Activated CD4-positive, alpha-beta T cell treated with anti-CD3 and anti-CD28 coated beads for 24 hours (primary cell): Measurements from ENCODE around the gene PUS1.

Experiments used
- DNase-seq, 2 donors: peaks; one replicate each; pipeline ENCODE4 v3.0.0-alpha.2; 2020; ENCODE audit warnings: low read depth in 2 of 2

The PUS1 gene

DNA sequence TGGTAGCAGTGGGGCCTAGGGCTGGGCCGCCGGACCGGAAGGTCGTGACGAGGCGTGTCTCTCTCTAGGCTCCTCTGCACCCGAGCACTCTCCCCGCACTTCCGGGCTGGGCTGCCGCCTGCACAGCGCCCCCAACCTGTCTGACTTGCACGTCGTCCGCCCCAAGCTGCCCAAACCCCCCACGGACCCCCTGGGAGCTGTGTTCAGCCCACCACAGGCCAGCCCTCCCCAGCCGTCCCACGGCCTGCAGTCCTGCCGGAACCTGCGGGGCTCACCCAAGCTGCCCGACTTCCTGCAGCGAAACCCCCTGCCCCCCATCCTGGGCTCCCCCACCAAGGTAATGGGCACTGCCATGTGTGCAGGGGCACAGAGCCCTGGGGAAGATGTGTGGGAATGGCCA is 13.3 kb upstream of the PUS1 start:
- DNase-seq, result no peak

DNA sequence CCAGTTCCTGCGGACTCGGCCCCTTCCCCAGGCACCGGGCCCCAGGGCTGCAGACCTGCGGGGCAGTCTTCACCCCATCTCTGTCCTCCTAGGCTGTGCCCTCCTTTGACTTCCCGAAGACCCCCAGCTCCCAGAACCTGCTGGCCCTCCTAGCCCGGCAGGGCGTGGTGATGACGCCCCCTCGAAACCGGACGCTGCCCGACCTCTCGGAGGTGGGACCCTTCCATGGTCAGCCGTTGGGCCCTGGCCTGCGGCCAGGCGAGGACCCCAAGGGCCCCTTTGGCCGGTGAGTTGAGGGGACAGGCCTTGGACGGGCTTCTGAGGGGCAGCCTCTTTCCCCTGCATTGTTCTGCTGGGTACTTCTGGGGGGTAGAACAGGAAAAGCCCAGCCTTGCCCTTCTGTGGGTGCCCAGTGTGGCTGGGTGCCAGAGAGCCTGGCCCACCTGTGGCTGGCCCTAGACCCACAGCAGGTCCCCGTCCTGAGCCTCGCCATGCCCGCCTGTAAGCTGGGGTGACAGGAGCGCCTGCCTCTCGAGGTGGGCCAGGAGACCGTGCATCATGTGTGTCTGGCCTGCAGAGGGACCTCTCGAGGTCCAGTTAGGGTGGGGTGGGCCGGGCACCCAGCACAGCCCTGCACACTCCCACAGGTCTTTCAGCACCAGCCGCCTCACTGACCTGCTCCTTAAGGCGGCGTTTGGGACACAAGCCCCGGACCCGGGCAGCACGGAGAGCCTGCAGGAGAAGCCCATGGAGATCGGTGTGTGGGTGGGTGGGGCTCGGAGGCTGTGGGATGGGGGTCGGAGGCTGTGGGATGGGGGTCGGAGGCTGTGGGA is 12.6 kb upstream of the PUS1 start:
- no peak for DNase-seq

DNA sequence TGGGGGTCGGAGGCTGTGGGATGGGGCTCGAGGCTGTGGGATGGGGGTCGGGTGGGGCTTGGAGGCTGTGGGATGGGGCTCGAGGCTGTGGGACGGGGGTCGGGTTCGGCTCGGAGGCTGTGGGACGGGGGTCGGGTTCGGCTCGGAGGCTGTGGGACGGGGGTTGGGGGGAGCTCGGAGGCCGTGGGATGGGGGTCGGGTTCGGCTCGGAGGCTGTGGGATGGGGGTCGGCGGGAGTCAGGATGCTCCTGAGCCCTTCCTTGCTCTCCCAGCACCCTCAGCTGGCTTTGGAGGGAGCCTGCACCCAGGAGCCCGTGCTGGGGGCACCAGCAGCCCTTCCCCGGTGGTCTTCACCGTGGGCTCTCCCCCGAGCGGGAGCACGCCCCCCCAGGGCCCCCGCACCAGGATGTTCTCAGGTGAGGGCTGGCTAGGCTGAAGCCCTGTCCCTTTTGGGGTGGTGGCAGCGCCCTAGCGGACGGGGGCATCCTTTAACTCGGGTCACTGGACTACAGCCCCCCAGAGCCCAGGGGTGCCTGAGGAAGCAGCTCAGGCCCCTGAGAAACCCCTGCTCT is 11.9 kb upstream of the PUS1 start:
- no peak for DNase-seq

DNA sequence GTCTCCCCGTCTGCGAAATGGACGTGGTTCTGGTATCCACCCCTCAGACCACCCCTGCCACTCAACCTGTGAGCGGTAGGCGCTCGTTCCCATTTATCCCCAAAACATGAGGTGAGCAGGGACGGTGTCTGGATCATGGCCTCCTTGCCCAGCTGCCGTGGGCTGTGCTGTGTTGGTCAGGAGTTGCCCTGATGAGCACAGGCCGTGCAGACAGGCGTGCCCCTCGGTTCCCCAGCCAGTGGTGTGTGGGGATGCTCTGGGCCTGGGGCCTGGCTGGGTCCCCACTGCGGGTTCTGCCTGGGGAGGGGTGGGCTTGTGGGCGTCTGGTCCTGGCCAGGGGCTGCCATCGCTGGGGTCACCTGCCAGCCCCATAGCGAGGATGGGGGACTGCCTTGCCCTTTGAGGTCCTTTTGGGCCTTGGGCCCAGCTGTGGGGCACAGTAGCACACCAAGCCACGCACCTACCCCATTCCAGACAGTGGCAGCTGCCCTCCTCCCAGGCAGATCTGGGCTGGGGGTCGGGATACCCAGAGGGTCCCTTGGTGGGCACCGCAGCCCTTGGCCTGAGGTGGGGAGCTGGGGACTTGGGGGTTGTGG is 11.3 kb upstream of the PUS1 start:
- no peak for DNase-seq

DNA sequence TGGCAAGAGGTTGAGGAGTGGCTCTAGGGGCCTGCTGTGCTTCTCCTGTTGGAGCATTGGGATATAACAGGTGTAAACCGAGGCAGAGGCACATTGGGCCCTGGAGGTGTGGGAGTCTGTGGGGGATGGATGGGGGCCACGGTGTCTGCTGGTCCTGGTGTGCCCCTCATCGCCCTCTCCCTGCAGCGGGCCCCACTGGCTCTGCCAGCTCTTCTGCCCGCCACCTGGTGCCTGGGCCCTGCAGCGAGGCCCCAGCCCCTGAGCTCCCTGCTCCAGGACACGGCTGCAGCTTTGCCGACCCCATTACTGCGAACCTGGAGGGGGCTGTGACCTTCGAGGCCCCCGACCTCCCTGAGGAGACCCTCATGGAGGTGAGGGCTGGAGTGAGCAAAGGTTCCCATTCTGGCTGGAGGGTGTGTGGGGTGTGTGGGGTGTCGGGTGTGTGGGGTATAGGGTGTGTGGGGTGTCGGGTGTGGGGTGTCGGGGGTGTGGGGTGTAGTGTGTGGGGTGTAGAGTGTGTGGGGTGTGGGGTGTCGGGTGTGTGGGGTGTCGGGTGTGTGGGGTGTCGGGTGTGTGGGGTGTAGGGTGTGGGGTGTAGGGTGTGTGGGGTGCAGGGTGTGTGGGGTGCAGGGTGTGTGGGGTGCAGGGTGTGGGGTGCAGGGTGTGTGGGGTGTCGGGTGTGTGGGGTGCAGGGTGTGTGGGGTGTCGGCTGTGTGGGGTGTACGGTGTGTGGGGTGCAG is 10.6 kb upstream of the PUS1 start:
- DNase-seq, result no peak

DNA sequence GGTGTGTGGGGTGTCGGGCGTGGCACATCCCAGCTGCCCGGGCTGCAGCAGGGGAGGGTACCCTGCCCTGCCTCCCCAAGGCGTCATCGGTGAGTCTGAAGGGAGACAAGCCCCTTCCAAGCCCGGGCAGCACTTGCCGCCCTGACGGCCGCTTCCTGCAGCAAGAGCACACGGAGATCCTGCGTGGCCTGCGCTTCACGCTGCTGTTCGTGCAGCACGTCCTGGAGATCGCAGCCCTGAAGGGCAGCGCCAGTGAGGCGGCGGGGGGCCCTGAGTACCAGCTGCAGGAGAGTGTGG is 10.1 kb upstream of the PUS1 start:
- DNase-seq, result no peak

DNA sequence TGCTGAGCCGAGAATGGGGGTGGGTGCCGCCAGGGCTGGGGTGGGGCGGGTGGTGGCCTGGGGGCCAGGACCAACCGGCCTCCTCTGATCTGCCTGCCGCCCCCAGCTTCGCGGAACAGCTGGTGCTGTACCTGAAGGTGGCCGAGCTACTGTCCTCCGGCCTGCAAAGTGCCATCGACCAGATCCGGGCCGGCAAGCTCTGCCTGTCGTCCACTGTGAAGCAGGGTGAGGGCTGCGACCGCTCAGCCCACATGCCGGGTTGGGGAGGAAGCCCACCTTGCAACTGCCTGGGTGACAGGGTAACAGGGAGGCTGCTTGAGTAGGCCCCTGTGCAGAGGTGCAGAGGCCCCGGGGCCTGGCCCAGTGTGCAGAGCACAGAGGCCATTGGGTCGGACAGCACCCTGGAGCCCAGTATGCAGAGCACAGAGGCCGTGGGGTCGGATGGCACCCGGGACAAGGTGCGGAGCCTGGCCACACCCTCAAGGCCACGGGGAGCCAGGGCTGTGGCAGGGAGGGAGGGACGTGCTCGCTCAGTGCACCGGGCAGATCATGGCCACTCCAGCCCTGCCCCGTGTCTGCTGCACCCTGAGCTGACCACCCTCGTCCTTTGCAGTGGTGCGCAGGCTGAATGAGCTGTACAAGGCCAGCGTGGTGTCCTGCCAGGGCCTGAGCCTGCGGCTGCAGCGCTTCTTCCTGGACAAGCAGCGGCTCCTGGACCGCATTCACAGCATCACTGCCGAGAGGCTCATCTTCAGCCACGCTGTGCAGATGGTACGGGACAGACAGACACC is 9.5 kb upstream of the PUS1 start:
- no peak for DNase-seq

DNA sequence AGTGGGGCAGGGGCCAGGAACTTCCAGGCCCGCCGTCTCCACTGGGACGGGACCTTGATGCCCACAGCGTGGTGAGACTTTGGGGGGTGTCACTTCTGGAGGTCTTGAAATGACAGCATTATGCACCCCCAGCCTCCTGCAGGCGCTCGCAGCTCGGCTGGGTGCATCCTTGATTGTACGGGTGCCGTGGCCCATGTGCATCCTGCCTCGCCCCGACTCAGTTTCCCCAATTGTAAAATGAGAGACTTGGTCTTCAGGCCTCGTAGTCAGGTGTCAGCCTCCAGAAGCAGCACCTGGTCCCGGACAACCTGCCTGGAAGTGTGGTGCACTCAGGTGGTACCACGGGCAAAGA is 8.9 kb upstream of the PUS1 start:
- DNase-seq, result no peak

DNA sequence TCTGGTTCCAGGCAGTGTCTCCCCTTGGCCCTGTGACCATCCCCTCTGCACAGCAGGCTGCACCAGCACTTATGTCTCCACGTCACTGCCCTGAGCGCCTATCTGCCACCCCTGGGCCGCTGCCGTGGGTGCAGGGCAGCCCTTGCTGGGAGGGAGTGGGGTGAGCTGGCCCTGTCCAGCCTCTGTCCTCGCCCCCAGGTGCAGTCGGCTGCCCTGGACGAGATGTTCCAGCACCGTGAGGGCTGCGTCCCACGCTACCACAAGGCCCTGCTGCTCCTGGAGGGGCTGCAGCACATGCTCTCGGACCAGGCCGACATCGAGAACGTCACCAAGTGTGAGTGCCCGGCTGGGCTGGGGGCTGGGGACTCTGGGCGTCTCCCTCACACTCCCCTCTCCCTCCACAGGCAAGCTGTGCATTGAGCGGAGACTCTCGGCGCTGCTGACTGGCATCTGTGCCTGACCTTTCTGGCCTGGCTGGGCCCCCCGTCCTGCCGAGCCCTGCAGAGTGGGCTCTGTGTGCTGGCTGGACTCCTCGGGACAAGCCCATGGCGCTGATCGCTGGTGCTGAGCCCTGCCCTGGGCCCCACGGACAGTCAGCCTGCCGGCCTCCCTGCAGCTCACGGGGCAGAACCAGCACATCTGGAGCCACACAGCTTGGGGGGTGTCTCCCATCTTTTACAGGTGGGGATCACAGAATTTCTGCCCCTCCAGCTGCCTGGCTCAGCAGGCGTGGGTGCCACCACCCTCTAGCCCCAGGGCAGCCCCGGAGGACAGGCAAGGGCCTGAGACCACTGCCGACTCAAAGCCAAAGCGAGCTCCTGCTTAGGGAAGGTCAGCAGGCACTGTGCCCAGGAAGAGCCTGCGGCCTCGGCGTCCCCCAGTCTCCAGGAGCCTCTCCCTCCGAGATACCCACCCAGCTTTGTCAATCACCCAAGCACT is 7.9 kb upstream of the PUS1 start:
- no peak for DNase-seq

DNA sequence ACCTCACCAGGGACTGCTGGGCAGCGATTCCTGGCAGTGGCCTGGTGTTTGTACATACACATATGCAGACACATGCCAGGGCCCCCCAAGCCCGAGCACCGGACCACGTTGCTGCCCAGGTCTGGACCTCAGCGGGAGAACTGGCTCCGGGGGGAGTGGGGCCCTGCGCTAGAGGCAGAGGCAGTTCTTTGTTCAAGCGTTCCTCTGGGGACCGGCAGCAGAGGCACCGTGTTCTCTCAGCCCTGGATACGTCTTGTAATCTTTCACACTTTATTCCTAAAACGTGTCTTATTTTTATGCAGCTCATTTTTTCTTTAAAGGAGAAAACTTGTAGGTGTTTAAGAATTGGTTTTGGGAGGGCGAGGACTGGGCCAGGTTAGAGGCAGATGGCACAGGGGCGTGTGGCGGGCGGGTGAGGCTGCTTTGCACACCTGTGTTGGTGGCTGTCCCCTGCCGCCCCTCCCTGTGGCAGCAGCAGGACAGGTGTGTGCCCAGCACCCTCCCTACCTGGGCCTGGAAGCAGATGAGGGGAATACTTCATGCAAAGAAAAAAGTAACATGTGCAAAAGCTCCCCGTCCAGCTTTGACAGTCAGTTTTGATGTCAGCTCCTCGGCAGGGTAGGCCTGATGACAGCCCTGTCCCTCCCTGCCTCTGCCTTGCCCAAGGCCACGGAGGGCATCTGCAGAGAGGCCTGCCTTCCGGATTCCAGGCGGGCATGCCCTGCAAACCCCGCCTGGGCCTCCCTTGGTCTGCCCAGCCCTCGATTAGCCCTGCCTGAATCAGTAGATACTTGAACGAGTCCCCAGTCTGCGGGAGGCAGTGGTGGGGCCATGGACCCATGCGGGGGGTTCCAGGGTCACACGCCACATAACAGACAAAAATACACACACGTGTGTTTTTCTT is 7.0 kb upstream of the PUS1 start:
- no peak for DNase-seq

DNA sequence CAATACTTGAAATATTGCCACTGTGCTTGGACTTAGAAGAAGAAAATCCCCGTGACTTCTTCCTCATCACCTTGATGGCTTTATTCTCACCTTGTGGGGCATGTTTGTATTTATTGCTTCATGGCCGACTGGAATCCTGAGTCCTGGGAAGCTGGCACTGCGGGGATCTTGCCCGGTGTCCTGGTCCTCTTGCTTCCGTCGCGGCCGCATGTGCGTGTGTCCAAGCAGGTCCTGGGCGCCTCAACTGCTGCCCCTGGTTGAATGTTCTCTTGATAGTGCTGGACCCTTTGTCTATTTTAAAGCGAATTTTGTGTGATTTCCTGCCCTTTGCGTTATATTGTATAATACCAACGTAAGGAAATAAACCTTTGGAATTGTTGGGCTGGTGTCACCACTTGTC is 6.3 kb upstream of the PUS1 start:
- no peak for DNase-seq

DNA sequence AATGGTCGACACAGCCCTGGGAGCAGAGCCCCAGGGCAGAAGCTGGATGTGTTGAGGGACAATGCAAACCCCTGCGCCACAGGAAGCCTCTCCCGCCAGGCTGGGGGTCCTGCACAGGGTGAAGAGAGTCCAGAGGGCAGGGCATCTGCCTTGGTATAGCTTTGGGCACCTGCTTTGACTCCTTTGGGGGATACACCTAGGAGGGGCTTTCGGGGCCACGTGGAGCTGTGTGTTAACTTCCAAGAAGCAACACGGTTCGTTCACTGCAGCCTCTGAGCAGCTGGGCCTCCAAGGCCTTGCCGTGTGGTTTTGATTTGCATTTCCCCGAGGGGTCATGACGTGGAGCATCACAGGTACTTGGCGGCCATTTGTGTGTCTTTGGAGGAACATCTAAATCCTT is 5.8 kb upstream of the PUS1 start:
- no peak for DNase-seq

DNA sequence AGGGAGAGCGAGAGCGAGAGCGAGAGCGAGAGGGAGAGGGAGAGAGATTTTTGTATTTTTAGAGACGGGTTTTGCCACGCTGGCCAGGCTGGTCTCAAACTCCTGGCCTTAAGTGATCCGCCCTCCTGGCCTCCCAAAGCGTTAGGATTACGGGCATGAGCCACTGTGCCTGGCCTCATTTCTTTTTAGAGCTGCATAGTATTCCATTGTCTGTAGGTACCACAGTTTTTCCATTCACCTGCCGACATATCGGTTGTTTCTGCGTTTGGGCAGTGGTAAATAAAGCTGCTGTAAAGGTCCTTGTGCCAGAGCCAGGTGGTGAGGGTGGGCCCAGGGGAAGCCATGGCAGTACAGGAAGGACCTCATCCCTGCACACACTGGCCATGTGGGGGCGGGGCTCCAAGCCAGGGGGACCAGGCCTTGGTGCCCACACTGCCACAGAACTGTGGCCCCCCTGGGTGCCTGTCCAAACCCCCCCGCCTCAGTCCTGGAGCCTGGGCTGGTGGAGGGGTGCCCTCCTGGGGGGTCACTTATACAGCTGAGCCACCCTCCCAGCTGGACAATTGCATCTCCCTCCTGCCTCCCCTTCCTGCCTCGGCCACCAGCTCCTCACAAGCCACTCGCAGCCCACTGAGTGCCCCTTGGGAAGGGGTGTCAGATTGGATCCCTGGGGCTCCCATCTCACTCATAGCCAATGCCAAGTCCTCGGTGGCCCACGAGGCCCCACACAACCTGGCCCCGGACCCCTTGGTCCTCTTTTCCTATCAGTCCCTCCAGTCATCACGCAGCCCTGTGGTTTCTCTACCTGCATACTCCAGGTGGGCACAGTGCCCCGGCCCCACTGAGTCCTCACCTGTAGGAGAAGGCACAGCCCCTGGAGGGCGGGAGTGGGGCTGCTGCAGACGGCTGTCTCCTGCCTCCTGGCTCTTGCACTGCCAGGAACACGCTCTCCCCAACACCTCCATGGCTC is 1.7 kb upstream of the PUS1 start:
- no peak for DNase-seq

DNA sequence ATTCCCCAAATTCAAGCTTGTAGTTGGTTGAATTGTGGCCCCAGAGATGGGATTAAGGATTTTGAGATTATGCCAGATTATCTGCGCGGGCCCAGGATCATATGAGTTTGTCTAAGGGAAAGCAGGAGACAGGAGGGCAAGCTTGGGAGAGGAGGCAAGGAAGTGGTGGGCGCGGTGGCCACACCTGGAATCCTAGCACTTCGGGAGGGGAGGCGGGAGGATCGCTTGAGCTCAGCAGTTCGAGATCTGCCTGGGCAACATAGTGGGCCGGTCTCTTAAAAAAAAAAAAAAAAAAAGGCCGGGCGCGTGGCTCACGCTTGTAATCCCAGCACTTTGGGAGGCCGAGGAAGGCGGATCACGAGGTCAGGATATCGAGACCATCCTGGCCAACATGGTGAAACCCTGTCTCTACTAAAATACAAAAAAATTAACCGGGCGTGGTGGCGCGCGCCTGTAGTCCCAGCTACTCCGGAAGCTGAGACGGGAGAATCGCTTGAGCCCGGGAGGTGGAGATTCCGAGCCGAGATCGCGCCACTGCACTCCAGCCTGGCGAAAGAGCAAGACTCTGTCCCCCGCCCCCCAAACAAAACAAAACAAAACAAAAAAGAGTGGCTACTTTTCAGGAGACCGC is 881 bp upstream of the PUS1 start:
- no peak for DNase-seq

DNA sequence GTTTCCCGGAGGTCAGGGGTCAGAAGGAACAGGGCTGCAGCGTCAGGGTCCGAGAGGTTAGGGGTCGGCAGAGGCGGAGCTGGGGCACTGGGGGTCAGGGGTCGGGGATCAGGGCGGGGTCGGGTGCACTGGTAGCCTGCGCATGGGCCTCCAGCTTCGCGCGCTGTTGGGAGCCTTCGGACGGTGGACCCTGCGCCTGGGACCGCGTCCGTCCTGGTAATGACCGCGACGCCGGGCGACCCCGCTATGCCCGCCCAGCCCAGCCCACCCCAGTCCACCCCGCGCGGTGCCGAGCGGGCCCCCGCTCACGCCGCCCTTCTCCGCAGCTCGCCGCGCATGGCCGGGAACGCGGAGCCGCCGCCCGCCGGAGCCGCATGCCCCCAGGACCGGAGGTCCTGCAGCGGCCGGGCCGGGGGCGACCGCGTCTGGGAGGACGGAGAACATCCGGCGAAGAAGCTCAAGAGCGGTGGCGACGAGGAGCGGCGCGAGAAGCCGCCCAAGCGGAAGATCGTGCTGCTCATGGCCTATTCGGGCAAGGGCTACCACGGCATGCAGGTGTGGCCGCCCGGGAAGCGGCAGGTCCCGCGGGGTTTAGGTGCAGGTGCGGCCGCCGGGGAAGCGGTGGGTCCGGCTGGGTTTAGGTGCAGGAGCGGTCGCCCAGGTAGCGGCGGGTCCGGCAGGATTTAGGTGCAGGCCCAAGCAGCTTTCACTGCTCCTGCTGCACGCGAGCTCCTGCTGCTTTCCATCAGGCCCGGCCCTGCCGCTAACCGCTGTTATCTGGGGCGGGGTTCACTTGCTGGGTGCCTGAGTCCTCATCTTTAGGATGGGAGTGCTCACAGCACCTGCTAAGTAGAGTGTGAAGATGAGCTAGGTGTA is 743 bp downstream of the PUS1 start:
- DNase-seq, result peak in 1 of 2 donors; percentile 19

DNA sequence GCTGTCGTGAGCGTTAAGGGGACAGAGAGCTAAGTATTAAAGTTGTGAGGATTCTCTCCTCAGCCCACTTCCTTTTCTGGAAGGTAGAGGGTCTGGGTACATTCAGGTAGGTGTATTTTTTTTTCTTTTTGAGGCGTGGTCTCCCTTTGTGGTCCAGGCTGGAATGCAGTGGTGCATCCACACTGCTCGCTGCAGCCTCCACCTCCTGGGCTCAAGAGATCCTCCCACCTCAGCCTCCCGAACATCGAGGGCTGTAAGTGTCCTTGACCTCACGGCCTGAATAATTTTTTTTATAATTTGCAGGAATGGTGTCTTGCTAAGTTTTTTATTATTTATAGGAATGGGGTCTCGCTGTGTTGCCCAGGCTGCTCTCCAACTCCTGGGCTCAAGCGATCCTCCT is 1.4 kb downstream of the PUS1 start:
- no peak for DNase-seq

DNA sequence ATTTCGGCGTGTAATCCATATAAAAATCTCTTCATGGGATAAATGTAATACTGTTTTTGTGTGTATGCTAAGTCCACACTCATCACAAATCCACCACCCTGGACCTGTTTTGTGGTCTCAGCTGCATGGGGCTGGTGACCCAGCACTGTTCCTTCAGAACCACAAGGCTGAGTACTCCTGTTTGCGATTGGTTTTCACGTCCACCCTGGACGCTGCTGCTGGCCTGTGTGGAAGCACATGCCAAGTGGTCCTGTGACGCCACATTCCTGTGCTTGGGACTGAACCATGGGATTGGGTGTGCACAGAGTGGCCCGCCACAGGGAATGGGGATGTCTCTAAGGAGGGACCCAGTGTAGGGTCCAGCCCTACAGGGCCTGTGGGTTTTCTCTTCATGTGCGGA is 4.3 kb downstream of the PUS1 start:
- no peak for DNase-seq
